Measurements from ENCODE around the gene TLN1. TPM values are rescaled to one million over a fixed set of nuclear protein-coding genes. Genes with fewer than 3 reads are reported as not detected.
A peak's percentile ranks its signal among the peaks of the same experiment; 100 is the strongest.

TLN1 gene
- total and polyA plus RNA-seq, 10 donors: 79.9 to 881 (median 469) TPM

DNA sequence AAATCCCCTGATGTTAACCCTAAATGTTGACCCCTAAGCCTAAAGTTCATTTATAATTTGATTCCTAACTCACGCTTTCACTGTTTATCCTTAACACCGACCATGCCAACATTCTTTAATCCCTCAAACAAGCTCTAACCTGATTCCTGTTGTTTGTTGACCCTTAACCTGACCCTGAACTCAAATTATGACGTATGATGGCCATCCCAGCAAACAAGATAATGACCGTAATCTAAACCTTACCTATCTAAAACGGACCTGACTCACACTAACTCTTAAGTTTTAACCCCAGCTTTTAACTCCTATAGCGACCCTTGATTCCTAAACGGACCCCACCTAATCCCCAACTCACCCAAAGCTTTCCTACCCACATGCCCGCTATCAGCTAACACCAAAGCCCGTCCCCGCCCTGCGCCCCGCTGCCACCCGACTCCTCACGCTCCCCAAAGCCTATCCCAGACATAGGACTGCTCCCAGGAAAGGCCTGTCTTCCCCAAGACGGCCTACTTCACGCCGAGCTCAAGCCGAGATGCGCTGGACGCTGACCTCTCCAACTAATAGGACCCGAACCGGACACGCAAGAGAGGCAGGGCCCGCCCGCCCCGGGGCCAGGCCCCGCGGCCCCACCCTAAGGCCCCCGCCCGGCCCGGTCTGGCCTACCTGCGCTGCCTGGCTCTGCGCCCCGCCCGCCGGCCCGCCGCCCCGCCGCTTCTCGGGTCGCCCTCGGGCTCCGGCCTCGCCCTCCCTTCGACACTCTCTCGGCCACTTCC, 395 bp downstream of the TLN1 start:
- WGBS, 5 donors: 1% methylated on average over 27 to 47 of the region's 47 CpGs
- Histone ChIP-seq H3K4me3 (peak overlapping the region; percentile 66 to 90 (median 74)), H3K9me3 (no peaks in the 10 kb centered on the region), H3K27ac (peak overlapping the region; percentile 94 to 100 (median 98)), H3K27me3 (replicated peaks in 1 of 7) (no peaks in the 10 kb centered on the region), H3K4me1 (peaks cover 54 to 90% (median 76%) of the 10 kb centered on the region in 6 donors), H3K36me3 (peaks cover 3 to 44% (median 18%) of the 10 kb centered on the region in 6 donors)
- intact Hi-C loops (cut with DNase I; ENCODE audit: low total_unique reads): loop anchor here (5.0 to 10.0 kb wide), 2 partner anchors 74 to 127 kb away; partner anchors contain the start of genes CCDC107, RMRP and TESK1
- no peak for TF ChIP-seq POLR2A (IDR thresholded peaks at IDR 0.05)
- TF ChIP-seq, protein P1, sequence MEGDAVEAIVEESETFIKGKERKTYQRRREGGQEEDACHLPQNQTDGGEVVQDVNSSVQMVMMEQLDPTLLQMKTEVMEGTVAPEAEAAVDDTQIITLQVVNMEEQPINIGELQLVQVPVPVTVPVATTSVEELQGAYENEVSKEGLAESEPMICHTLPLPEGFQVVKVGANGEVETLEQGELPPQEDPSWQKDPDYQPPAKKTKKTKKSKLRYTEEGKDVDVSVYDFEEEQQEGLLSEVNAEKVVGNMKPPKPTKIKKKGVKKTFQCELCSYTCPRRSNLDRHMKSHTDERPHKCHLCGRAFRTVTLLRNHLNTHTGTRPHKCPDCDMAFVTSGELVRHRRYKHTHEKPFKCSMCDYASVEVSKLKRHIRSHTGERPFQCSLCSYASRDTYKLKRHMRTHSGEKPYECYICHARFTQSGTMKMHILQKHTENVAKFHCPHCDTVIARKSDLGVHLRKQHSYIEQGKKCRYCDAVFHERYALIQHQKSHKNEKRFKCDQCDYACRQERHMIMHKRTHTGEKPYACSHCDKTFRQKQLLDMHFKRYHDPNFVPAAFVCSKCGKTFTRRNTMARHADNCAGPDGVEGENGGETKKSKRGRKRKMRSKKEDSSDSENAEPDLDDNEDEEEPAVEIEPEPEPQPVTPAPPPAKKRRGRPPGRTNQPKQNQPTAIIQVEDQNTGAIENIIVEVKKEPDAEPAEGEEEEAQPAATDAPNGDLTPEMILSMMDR (IDR thresholded peaks at IDR 0.05 in 8 of 11, conservative IDR thresholded peaks at IDR 0.05 in 3 of 11): no peak
- TF ChIP-seq POLR2AphosphoS5 (IDR thresholded peaks at IDR 0.05): no peak
- DNase-seq: no peak

DNA sequence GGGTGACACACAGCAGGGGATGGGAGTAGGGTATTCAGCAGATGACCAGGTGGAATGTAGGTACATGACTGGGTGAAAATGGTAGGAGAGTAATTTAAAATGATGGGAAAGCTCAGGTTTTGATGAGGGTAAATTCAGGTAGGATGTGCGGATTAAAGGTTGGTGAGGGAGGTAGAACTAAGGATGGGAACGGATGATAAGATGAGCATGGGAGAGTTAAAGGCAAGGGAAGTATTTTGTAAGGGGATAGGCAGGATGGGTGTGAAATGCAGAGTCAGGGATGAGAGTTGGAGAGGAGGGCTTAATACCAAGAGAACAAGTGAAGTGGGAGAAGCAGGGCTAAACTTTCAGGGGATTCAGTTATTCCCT, 1.5 kb downstream of the TLN1 start:
- intact Hi-C loops (cut with DNase I; ENCODE audit: low total_unique reads): loop anchor here (5.0 to 10.0 kb wide), 2 partner anchors 73 to 126 kb away; partner anchors contain the start of genes CCDC107, RMRP and TESK1
- no peaks in the 10 kb centered on the region for H3K9me3 ChIP-seq
- no peaks in the 10 kb centered on the region for H3K27me3 ChIP-seq (replicated peaks in 1 of 7)
- 57 to 71% (median 61%) methylated on average over 2 of the region's 2 CpGs for WGBS, 5 donors
- peak overlapping the region; percentile 94 to 100 (median 98) for H3K27ac ChIP-seq
- H3K4me1 ChIP-seq: peaks cover 58 to 90% (median 77%) of the 10 kb centered on the region in 6 donors
- peak overlapping the region; percentile 66 to 90 (median 74) for H3K4me3 ChIP-seq
- TF ChIP-seq POLR2AphosphoS5 (IDR thresholded peaks at IDR 0.05) (no peak), POLR2A (IDR thresholded peaks at IDR 0.05) (no peak)
- TF ChIP-seq, protein P1 (IDR thresholded peaks at IDR 0.05 in 8 of 11, conservative IDR thresholded peaks at IDR 0.05 in 3 of 11): no peak
- H3K36me3 ChIP-seq: peaks cover 0 to 44% (median 17%) of the 10 kb centered on the region in 6 donors
- DNase-seq: no peak

DNA sequence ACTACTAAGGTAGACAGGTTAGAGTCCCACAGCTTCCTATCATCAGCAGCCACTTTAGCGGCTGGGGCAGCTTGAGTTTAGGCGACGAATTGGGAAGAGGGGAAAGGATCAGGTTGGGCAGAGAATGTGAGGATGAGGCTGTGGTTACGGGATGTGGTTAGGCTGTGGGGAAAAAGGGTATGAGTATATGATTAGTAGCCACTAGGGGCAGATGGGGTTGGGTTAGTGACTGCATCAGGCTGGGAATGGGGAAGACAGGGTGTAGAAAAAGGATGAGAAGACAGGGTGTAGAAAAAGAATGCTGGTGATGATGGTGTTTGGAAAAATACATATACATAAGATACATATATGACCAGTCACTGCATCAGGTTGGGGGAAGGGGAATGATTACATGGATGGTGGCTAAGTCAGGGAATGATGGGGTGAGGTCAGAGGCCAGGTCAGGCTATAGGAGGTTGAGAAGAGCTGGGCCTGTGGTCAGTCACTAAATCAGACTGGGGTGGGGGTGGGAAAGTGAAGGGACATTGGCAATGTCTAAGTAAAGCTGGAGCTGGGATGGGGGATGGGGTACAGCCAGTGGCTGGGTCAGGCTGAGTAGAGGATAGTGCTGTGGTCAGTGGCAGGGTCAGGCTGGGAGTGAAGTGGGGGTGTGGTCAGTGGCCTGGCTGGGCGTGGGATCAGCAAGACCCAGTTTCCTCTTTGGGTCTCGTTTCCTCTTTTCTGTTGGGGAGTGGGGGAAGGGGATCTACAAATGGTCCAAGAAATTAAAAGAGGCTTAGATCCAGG, 2.1 kb downstream of the TLN1 start:
- Histone ChIP-seq H3K4me1 (peaks cover 58 to 92% (median 79%) of the 10 kb centered on the region in 6 donors), H3K27ac (peak overlapping the region in 7 of 8 donors; percentile 97 to 100 (median 98)), H3K4me3 (peak overlapping the region; percentile 14 to 90 (median 73)), H3K27me3 (replicated peaks in 1 of 7) (no peaks in the 10 kb centered on the region), H3K9me3 (no peaks in the 10 kb centered on the region), H3K36me3 (peaks cover 0 to 44% (median 17%) of the 10 kb centered on the region in 6 donors)
- peak; percentile 92 for DNase-seq
- intact Hi-C loops (cut with DNase I; ENCODE audit: low total_unique reads): loop anchor here (5.0 to 10.0 kb wide), 2 partner anchors 73 to 125 kb away; partner anchors contain the start of genes CCDC107, RMRP and TESK1
- 2 to 12% (median 7%) methylated on average over 6 of the region's 6 CpGs for WGBS, 5 donors
- TF ChIP-seq POLR2AphosphoS5 (IDR thresholded peaks at IDR 0.05) (peak; percentile 42 to 65 (median 61)), POLR2A (IDR thresholded peaks at IDR 0.05) (no peak)
- TF ChIP-seq, protein P1 (IDR thresholded peaks at IDR 0.05 in 8 of 11, conservative IDR thresholded peaks at IDR 0.05 in 3 of 11): peak in 10 of 11 experiments; percentile 18 to 80 (median 55)

All from spleen (tissue), 11 donors.